Stimulated activated CD4-positive, alpha-beta T cell treated with anti-CD3 and anti-CD28 coated beads, Interleukin-12 subunit alpha, Interleukin-12 subunit beta, amount 100 ng/mL, for 4 hours (primary cell): Measurements from ENCODE around the gene METTL23.
"Not testable (repeated sequence)": the region's sequence is repeated elsewhere in the genome, so short reads cannot be mapped to it uniquely, and the experiment has no call there.

ENCODE experiments used
- DNase-seq: peaks from one replicate; pipeline ENCODE4 v3.0.0-alpha.2; 2020

The METTL23 gene

GRCh38 chr17:76735586-76736348 lies 9.1 kb downstream of the METTL23 start:
- DNase-seq, result no peak

- DNase-seq, result peak; percentile 65
These were observed 9.9 kb downstream of the METTL23 start for GRCh38 chr17:76736349-76737081.

- peak; percentile 97 for DNase-seq
These were observed 10.5 kb downstream of the METTL23 start, which contains the start of gene SRSF2 for GRCh38 chr17:76737082-76737675. Gene SRSF2, minus strand, starts transcription at chr17:76737331. Its CDS starts 171 bp downstream, at chr17:76737160.

- DNase-seq, result peak; percentile 90
These were observed 11.2 kb downstream of the METTL23 start, which contains the start of gene MFSD11 for GRCh38 chr17:76737676-76738467. Gene MFSD11, plus strand, starts transcription at chr17:76738119. Its CDS starts 234 bp downstream, at chr17:76738353.

GRCh38 chr17:76738468-76738850 lies 11.8 kb downstream of the METTL23 start:
- DNase-seq, result no peak

- DNase-seq, result not testable (repeated sequence)
These were observed 13.0 kb downstream of the METTL23 start for GRCh38 chr17:76739568-76740115.

- no peak for DNase-seq
These were observed 13.9 kb downstream of the METTL23 start for GRCh38 chr17:76740329-76741118.

- no peak for DNase-seq
These were observed 16.3 kb downstream of the METTL23 start for GRCh38 chr17:76742958-76743357.

GRCh38 chr17:76744747-76745146 lies 18.1 kb downstream of the METTL23 start:
- no peak for DNase-seq

- DNase-seq, result not testable (repeated sequence)
These were observed 19.1 kb downstream of the METTL23 start for GRCh38 chr17:76745785-76746184.

- DNase-seq, result no peak
These were observed 21.2 kb downstream of the METTL23 start for GRCh38 chr17:76747716-76748363.

- no peak for DNase-seq
These were observed 22.0 kb downstream of the METTL23 start for GRCh38 chr17:76748657-76749056.

GRCh38 chr17:76751416-76751993 lies 24.9 kb downstream of the METTL23 start:
- DNase-seq, result no peak

GRCh38 chr17:76752006-76752405 lies 25.4 kb downstream of the METTL23 start:
- no peak for DNase-seq

- no peak for DNase-seq
These were observed 26.7 kb downstream of the METTL23 start for GRCh38 chr17:76753061-76753961.

- DNase-seq, result no peak
These were observed 28.6 kb downstream of the METTL23 start for GRCh38 chr17:76755285-76755684.

GRCh38 chr17:76757256-76757655 lies 30.6 kb downstream of the METTL23 start:
- no peak for DNase-seq

GRCh38 chr17:76758570-76758969 lies 31.9 kb downstream of the METTL23 start:
- no peak for DNase-seq

GRCh38 chr17:76772842-76773525 lies 46.3 kb downstream of the METTL23 start:
- peak; percentile 33 for DNase-seq
